H9 (cell line): ENCODE data around the gene MAGI1. TPM values are rescaled to one million over a fixed set of nuclear protein-coding genes. Genes with fewer than 3 reads are reported as not detected.

Experiments
- DNase-seq: peaks from one replicate; pipeline ENCODE4 v3.0.0-alpha.2; 2017
- H2AFZ ChIP-seq: one replicate; pipeline ENCODE4 v1.6.1; 2013; ENCODE audit warnings: mild to moderate bottlenecking, low read length, control low read depth, moderate library complexity
- H2AK5ac ChIP-seq: 2 replicates; pipeline ENCODE4 v1.6.1; 2013; ENCODE audit warnings: low read length, control low read depth, mixed read lengths; ENCODE audit not compliant: insufficient read length
- H2BK120ac ChIP-seq: one replicate; pipeline ENCODE4 v1.6.1; 2013; ENCODE audit warnings: low read depth, mild to moderate bottlenecking, low read length, control low read depth, inconsistent platforms; ENCODE audit not compliant: poor library complexity, severe bottlenecking
- H2BK12ac ChIP-seq: 2 replicates; pipeline ENCODE4 v1.6.1; 2013; ENCODE audit warnings: low read length, control low read depth, mixed read lengths, low read depth; ENCODE audit not compliant: insufficient read length
- H2BK15ac ChIP-seq: 2 replicates; pipeline ENCODE4 v1.6.1; 2013; ENCODE audit warnings: low read depth, low read length, control low read depth
- H2BK20ac ChIP-seq: one replicate; pipeline ENCODE4 v1.6.1; 2013; ENCODE audit warnings: low read depth, mild to moderate bottlenecking, low read length, control low read depth, inconsistent platforms; ENCODE audit not compliant: poor library complexity, severe bottlenecking
- H2BK5ac ChIP-seq: 2 replicates; pipeline ENCODE4 v1.6.1; 2013; ENCODE audit warnings: low read length, control low read depth, mixed read lengths; ENCODE audit not compliant: insufficient read length
- H3K14ac ChIP-seq: 2 replicates; pipeline ENCODE4 v1.6.1; 2013; ENCODE audit warnings: low read length, control low read depth; ENCODE audit not compliant: insufficient read depth
- H3K18ac ChIP-seq: 2 replicates; pipeline ENCODE4 v1.6.1; 2013; ENCODE audit warnings: low read depth, mild to moderate bottlenecking, mixed read lengths, low read length, control low read depth; ENCODE audit not compliant: insufficient read length
- H3K23ac ChIP-seq: 2 replicates; pipeline ENCODE4 v1.6.1; 2013; ENCODE audit warnings: low read length, control low read depth, mixed read lengths, low read depth; ENCODE audit not compliant: insufficient read length
- H3K23me2 ChIP-seq: 2 replicates; pipeline ENCODE4 v1.6.1; 2013; ENCODE audit warnings: low read depth, mild to moderate bottlenecking, mixed read lengths, low read length, control low read depth; ENCODE audit not compliant: insufficient read length, poor library complexity, severe bottlenecking
- H3K27ac ChIP-seq: 2 replicates; pipeline ENCODE4 v1.5.1; 2013; ENCODE audit warnings: low read length, control low read depth, mixed read lengths, low read depth; ENCODE audit not compliant: insufficient read length
- H3K27me3 ChIP-seq: 2 replicates; pipeline ENCODE4 v1.6.1; 2013; ENCODE audit warnings: low read length, control low read depth, inconsistent platforms; ENCODE audit not compliant: insufficient read depth
- H3K4ac ChIP-seq: 2 replicates; pipeline ENCODE4 v1.6.1; 2013; ENCODE audit warnings: low read depth, mild to moderate bottlenecking, control low read depth, inconsistent platforms, low read length, moderate library complexity
- H3K4me1 ChIP-seq: 2 replicates; pipeline ENCODE4 v1.6.1; 2013; ENCODE audit warnings: low read length, control low read depth, inconsistent platforms; ENCODE audit not compliant: insufficient read depth
- H3K4me2 ChIP-seq: 2 replicates; pipeline ENCODE4 v1.6.1; 2013; ENCODE audit warnings: low read length, control low read depth, mixed read lengths; ENCODE audit not compliant: insufficient read length, insufficient read depth
- H3K56ac ChIP-seq: 2 replicates; pipeline ENCODE4 v1.6.1; 2013; ENCODE audit warnings: low read depth, mild to moderate bottlenecking, mixed read lengths, low read length, control low read depth; ENCODE audit not compliant: insufficient read length
- H3K79me1 ChIP-seq: 2 replicates; pipeline ENCODE4 v1.6.1; 2013; ENCODE audit warnings: low read depth, mild to moderate bottlenecking, moderate library complexity, low read length, control low read depth, inconsistent platforms; ENCODE audit not compliant: insufficient read depth, poor library complexity, severe bottlenecking
- H3K79me2 ChIP-seq: 2 replicates; pipeline ENCODE4 v1.6.1; 2013; ENCODE audit warnings: low read length, control low read depth, inconsistent platforms; ENCODE audit not compliant: insufficient read depth
- H3K9ac ChIP-seq: 2 replicates; pipeline ENCODE4 v1.6.1; 2013; ENCODE audit warnings: low read length, control low read depth, mixed read lengths; ENCODE audit not compliant: insufficient read length; ENCODE audit errors: extremely low read depth
- H3K9me3 ChIP-seq: one replicate; pipeline ENCODE4 v1.6.1; 2013; ENCODE audit warnings: low read depth, low read length, inconsistent platforms; ENCODE audit not compliant: control insufficient read depth
- H3T11ph ChIP-seq: one replicate; pipeline ENCODE4 v1.6.1; 2013; ENCODE audit warnings: mild to moderate bottlenecking, low read length, control low read depth, inconsistent platforms
- H4K20me1 ChIP-seq: one replicate; pipeline ENCODE4 v1.6.1; 2013; ENCODE audit not compliant: control insufficient read depth, insufficient read length, insufficient read depth
- H4K5ac ChIP-seq: 2 replicates; pipeline ENCODE4 v1.6.1; 2013; ENCODE audit warnings: low read depth, mild to moderate bottlenecking, mixed read lengths, low read length, control low read depth; ENCODE audit not compliant: insufficient read length
- H4K8ac ChIP-seq: replicated peaks from 2 replicates; pipeline ENCODE4 v1.6.1; 2013; ENCODE audit warnings: low read length, control low read depth, mixed read lengths, low read depth; ENCODE audit not compliant: insufficient read length
- H4K91ac ChIP-seq: 2 replicates; pipeline ENCODE4 v1.6.1; 2013; ENCODE audit warnings: low read depth, mild to moderate bottlenecking, moderate library complexity, mixed read lengths, low read length, control low read depth; ENCODE audit not compliant: insufficient read length
- H3K27ac Mint-ChIP-seq, 3 experiments: 2 replicates in 2 of 3; 3 replicates in 1 of 3; pipeline ENCODE4 v1.8.0; 2020 to 2021; ENCODE audit warnings: mixed read lengths in 3 of 3, mild to moderate bottlenecking in 1 of 3, moderate library complexity in 1 of 3
- H3K27me3 Mint-ChIP-seq: 2 replicates; pipeline ENCODE4 v1.8.0; 2021; ENCODE audit warnings: low read depth, mild to moderate bottlenecking, moderate library complexity, mixed read lengths
- H3K36me3 Mint-ChIP-seq, 3 experiments: 2 replicates in 2 of 3; 3 replicates in 1 of 3; pipeline ENCODE4 v1.8.0; 2020 to 2021; ENCODE audit warnings: low read depth in 3 of 3, mixed read lengths in 3 of 3; ENCODE audit not compliant: insufficient read depth in 1 of 3
- H3K4me1 Mint-ChIP-seq, 2 experiments: 2 replicates each; pipeline ENCODE4 v1.8.0; 2020; ENCODE audit warnings: mixed read lengths in 2 of 2
- H3K4me3 Mint-ChIP-seq, 2 experiments: 2 replicates in 1 of 2; 3 replicates in 1 of 2; pipeline ENCODE4 v1.8.0; 2020 to 2021; ENCODE audit warnings: mild to moderate bottlenecking in 2 of 2, mixed read lengths in 2 of 2, moderate library complexity in 1 of 2
- H3K9me3 Mint-ChIP-seq, 2 experiments: 2 replicates in 1 of 2; 3 replicates in 1 of 2; pipeline ENCODE4 v1.8.0; 2020; ENCODE audit warnings: mild to moderate bottlenecking in 2 of 2, mixed read lengths in 2 of 2, moderate library complexity in 1 of 2
- CTCF ChIP-seq: fragments of 200-600 bp; sonication (generic); conservative IDR thresholded peaks from 3 replicates; pipeline ENCODE4 v1.8.0; 2021; ENCODE audit warnings: antibody characterized with exemption, mild to moderate bottlenecking
- WGBS: extraction: QIAGEN DNeasy Blood & Tissue Kit; methylation state at CpG from one replicate; pipeline ENCODE4 v1.1.7; 2013; ENCODE audit warnings: missing lambda C conversion rate, low lambda C conversion rate, mixed read lengths; ENCODE audit not compliant: insufficient read length; ENCODE audit errors: extremely low coverage; 5-methylcytosine and 5-hydroxymethylcytosine counted together
- total RNA-seq: library from RNA; stranded (reverse); gene quantifications from 2 replicates; pipeline ENCODE4 v1.2.1, GENCODE V29; 2021

The MAGI1 gene
- total RNA-seq, 1 experiment from 2014 or later, result 65.7 TPM

- H3K18ac ChIP-seq, result no peak overlapping the region
- Mint-ChIP-seq H3K27me3 (no peaks in the 10 kb centered on the region), H3K4me1 (peaks cover 20 to 24% of the 10 kb centered on the region in 2 experiments), H3K9me3 (no peaks in the 10 kb centered on the region), H3K27ac (no peak overlapping the region), H3K4me3 (no peak overlapping the region), H3K36me3 (0 out of 7 replicates have a peak, but pooled peaks cover 0 to 1% (median 0%) of the 10 kb centered on the region in 3 experiments)
- H3K23ac ChIP-seq, result no peak overlapping the region
- no peak overlapping the region for H2BK20ac ChIP-seq
- H4K8ac ChIP-seq, result no peak overlapping the region
- DNase-seq, result no peak
- no peak overlapping the region for H2AK5ac ChIP-seq
- no CpG with 5 or more reads among the region's 3 CpGs for WGBS
- no peak overlapping the region for H4K5ac ChIP-seq
- H2AFZ ChIP-seq, result no peak overlapping the region
- H2BK120ac ChIP-seq, result no peak overlapping the region
- H2BK12ac ChIP-seq, result no peak overlapping the region
- H3K79me1 ChIP-seq, result no peaks in the 10 kb centered on the region
- no peak overlapping the region for H3K56ac ChIP-seq
- no peak overlapping the region for H3T11ph ChIP-seq
- no peak for TF ChIP-seq CTCF
- H3K14ac ChIP-seq, result no peak overlapping the region
- H2BK5ac ChIP-seq, result no peak overlapping the region
- no peaks in the 10 kb centered on the region for H3K9me3 ChIP-seq
- no peak overlapping the region for H4K91ac ChIP-seq
- no peak overlapping the region for H3K4me2 ChIP-seq
- H3K23me2 ChIP-seq, result no peaks in the 10 kb centered on the region
- no peak overlapping the region for H3K4ac ChIP-seq
- H3K27ac ChIP-seq, result no peak overlapping the region
- H3K9ac ChIP-seq, result no peak overlapping the region
- no peak overlapping the region for H2BK15ac ChIP-seq
- H3K4me1 ChIP-seq, result no peaks in the 10 kb centered on the region
- H3K27me3 ChIP-seq, result no peaks in the 10 kb centered on the region
- H3K79me2 ChIP-seq, result no peaks in the 10 kb centered on the region
- H4K20me1 ChIP-seq, result no peaks in the 10 kb centered on the region
These were observed 374.3 kb downstream of the MAGI1 start for GRCh38 chr3:65664446-65664845.
